Left lung (tissue), 14 donors: ENCODE results near the gene MBD3L1. TPM values are rescaled to one million over a fixed set of nuclear protein-coding genes. Genes with fewer than 3 reads are reported as not detected.

Experiments
- ATAC-seq: fragments of 200-7000 bp; cut with Tn5 transposase; one replicate; pipeline ENCODE4 v1.9.1; 2020; ENCODE audit warnings: moderate library complexity
- DNase-seq, 4 donors: peaks; one replicate each; pipeline ENCODE4 v3.0.0-alpha.2; 2013 to 2020
- H3K27ac ChIP-seq, 2 donors: fragments of 200-600 bp; sonication (generic) in 1 of 2; one replicate each; pipeline versions ENCODE4 v1.5.0 to v1.8.0; 2020 to 2021
- H3K27me3 ChIP-seq, 2 donors: fragments of 200-600 bp; sonication (generic) in 1 of 2; one replicate each; pipeline versions ENCODE4 v1.5.0 to v1.8.0; 2020 to 2021
- H3K36me3 ChIP-seq, 2 donors: fragments of 200-600 bp; sonication (generic) in 1 of 2; one replicate each; pipeline versions ENCODE4 v1.5.0 to v1.8.0; 2020 to 2021
- H3K4me1 ChIP-seq, 2 donors: fragments of 200-600 bp; one replicate each; pipeline ENCODE4 v1.8.0; 2021
- H3K4me3 ChIP-seq, 2 donors: fragments of 200-600 bp; sonication (generic) in 1 of 2; one replicate each; pipeline versions ENCODE4 v1.5.0 to v1.8.0; 2020 to 2021; ENCODE audit warnings: mild to moderate bottlenecking in 1 of 2
- H3K9me3 ChIP-seq, 2 donors: fragments of 200-600 bp; sonication (generic) in 1 of 2; one replicate each; pipeline versions ENCODE4 v1.5.0 to v1.8.0; 2020 to 2021
- CTCF ChIP-seq, 2 donors: fragments of 200-600 bp; sonication (generic) in 1 of 2; IDR thresholded peaks; one replicate each; pipeline versions ENCODE4 v1.5.0 to v1.8.0; 2021; ENCODE audit warnings: antibody characterized with exemption in 2 of 2
- intact Hi-C, 2 donors: fragments of 100-400 bp; cut with DNase I; formaldehyde crosslinking; loops; one replicate each; pipeline versions ENCODE4 v1.11.2 to v1.14.2; 2022
- long read RNA-seq, 12 donors: library from polyadenylated mRNA in 2 of 12; unstranded in 2 of 12; transcript quantifications; one replicate each; pipeline ENCODE4 v2.0.0 and lab custom pipeline, GENCODE V29; 2019 to 2026
- polyA plus RNA-seq, 6 donors: library from polyadenylated mRNA; unstranded; fragments of 120-200 nt; gene quantifications; one replicate each; pipeline ENCODE4 v1.2.1, GENCODE V29; 2013; ENCODE audit not compliant: insufficient read length in 6 of 6
- total RNA-seq, 2 donors: library from RNA; stranded (reverse); fragmentation: NEBNext Ultra II Directional; extraction: Animal tissue kit (Norgen Biotek cat#: 25700); gene quantifications; one replicate each; pipeline ENCODE4 v1.2.1, GENCODE V29; 2021
- donor health status: DM: no; HTN: yes; CAD: no.
- donor health status: DM: no; HTN: no; CAD: no.

MBD3L1 gene
- not detected for total RNA-seq
- polyA plus RNA-seq, result not detected
- long read RNA-seq, donor 1, result 0 reads
- long read RNA-seq, donor 2, result 0 reads
- long read RNA-seq, donor 3, result 0 reads
- long read RNA-seq, donor 4, result 0 reads
- long read RNA-seq, donor 5, result 0 reads
- long read RNA-seq, donor 6, result 0 reads
- long read RNA-seq, donor 7, result 0 reads
- long read RNA-seq, donor 8, result 0 reads
- long read RNA-seq, donor 9, result 0 reads
- long read RNA-seq, donor 10, result 0 reads
- long read RNA-seq, donor 11, result 0 reads
- long read RNA-seq, donor 12, result 0 reads

- Histone ChIP-seq H3K4me1 (peaks cover 0 to 14% of the 10 kb centered on the region in 2 donors), H3K27ac (peak within 1 kb of the TSS; percentile 93 to 94), H3K4me3 (peak within 1 kb of the TSS; percentile 84 to 94), H3K36me3 (peaks cover 0 to 12% of the 10 kb centered on the region in 2 donors), H3K9me3 (no peaks in the 10 kb centered on the region), H3K27me3 (no peaks in the 10 kb centered on the region)
- TF ChIP-seq CTCF (IDR thresholded peaks at IDR 0.05), result peak; percentile 16 to 22
- DNase-seq, result peak; percentile 93 to 99 (median 98)
- peak; percentile 96 for ATAC-seq
- intact Hi-C loops, result no loop called here
These were observed at the start of gene MBD3L1, which contains the start of gene ZNF558 for GRCh38 chr19:8832132-8833021. MBD3L1 (plus strand) TSS chr19:8832377; CDS start chr19:8842679, 10,302 bp downstream. ZNF558 (minus strand) TSS chr19:8832304; CDS start chr19:8822659, 9,645 bp downstream.

DNA sequence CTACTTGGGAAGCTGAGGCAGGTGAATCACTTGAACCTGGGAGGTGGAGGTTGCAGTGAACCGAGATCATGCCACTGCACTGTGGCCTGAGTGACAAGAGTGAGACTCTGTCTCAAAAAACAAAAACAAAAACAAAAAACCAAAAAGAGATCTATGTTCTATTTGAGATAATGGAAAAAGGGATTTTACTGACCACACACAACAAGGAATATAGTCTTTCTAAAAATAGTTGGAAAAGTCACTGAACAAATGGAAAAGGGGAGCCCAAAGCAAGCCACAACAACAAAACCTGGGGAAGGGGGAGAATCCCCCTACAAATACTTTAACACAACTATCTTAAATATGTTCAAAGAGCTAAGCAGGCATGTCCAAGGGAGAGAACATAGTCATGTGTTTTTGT lies 37.4 kb upstream of the MBD3L1 start:
- peaks cover 0 to 39% of the 10 kb centered on the region in 2 donors for H3K9me3 ChIP-seq
- H3K4me1 ChIP-seq, result no peaks in the 10 kb centered on the region
- H3K27ac ChIP-seq, result no peak overlapping the region
- intact Hi-C loops, result no loop called here
- TF ChIP-seq CTCF (IDR thresholded peaks at IDR 0.05), result no peak
- ATAC-seq, result no peak
- H3K36me3 ChIP-seq, result no peaks in the 10 kb centered on the region
- no peak overlapping the region for H3K4me3 ChIP-seq
- no peak for DNase-seq
- no peaks in the 10 kb centered on the region for H3K27me3 ChIP-seq

- intact Hi-C loops, result no loop called here
- Histone ChIP-seq H3K36me3 (peaks cover 5 to 77% of the 10 kb centered on the region in 2 donors), H3K9me3 (peaks cover 19 to 99% of the 10 kb centered on the region in 2 donors)
These were observed 25.5 kb upstream of the MBD3L1 start for GRCh38 chr19:8806661-8807060.

GRCh38 chr19:8811315-8812172 lies 20.6 kb upstream of the MBD3L1 start:
- ATAC-seq (no peak), DNase-seq (no peak)
- Histone ChIP-seq H3K27me3 (no peaks in the 10 kb centered on the region), H3K4me3 (no peak overlapping the region), H3K27ac (no peak overlapping the region), H3K4me1 (no peaks in the 10 kb centered on the region), H3K36me3 (peaks cover 5 to 95% of the 10 kb centered on the region in 2 donors), H3K9me3 (peaks cover 41 to 100% of the 10 kb centered on the region in 2 donors)
- intact Hi-C loops, result no loop called here
- TF ChIP-seq CTCF (IDR thresholded peaks at IDR 0.05), result no peak

More at GRCh38 chr19:8806661-8807060, 25.5 kb upstream of the MBD3L1 start:
- DNase-seq (no peak), ATAC-seq (no peak)
- TF ChIP-seq CTCF (IDR thresholded peaks at IDR 0.05), result no peak
- H3K4me1 ChIP-seq, result no peaks in the 10 kb centered on the region
- H3K27me3 ChIP-seq, result no peaks in the 10 kb centered on the region
- H3K4me3 ChIP-seq, result no peak overlapping the region
- H3K27ac ChIP-seq, result no peak overlapping the region
